NCI-H748 (cell line): ENCODE results near the gene SPPL2B.

Source experiments
- DNase-seq: peaks from one replicate; lab custom pipeline; 2025; ENCODE audit not compliant: unreplicated experiment; lab: John Stamatoyannopoulos, UW

The SPPL2B gene

DNA sequence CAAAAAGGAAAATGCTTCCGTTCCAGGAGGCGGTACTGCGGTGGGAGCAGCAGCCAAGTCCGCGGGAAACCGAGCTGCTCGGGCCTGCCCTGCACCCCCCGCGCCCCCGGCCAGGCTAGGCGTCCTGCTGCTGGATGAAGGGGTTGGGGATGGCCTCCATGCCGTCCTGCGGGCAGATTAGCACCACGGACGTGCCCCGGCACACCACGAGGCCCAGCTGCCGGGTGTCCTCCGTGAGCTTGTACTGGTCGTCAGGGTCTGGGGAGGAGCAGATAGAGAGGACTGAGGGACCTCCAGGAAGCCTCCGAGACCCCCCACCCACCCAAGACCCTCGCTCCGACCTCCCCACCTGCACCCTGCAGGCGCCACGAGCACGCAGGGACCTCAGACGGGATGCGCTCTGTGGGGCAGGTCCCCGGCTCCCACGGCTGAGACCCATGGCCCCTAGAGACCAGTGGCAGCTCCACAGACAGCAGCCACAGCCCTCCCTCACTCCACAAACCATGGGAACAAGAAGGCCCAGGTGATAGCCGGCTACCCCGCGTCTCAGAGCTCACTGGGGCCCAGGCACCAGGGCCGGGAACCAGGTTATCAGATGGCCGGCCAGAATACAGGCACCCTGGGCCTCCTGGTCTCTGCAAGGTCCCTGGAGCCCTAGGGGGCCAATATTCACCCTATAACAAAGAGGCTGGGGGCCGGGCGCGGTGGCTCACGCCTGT, 6.8 kb upstream of the SPPL2B start:
- no peak for DNase-seq

GRCh38 chr19:2323707-2324106, 4.8 kb upstream of the SPPL2B start:
- no peak for DNase-seq

DNA sequence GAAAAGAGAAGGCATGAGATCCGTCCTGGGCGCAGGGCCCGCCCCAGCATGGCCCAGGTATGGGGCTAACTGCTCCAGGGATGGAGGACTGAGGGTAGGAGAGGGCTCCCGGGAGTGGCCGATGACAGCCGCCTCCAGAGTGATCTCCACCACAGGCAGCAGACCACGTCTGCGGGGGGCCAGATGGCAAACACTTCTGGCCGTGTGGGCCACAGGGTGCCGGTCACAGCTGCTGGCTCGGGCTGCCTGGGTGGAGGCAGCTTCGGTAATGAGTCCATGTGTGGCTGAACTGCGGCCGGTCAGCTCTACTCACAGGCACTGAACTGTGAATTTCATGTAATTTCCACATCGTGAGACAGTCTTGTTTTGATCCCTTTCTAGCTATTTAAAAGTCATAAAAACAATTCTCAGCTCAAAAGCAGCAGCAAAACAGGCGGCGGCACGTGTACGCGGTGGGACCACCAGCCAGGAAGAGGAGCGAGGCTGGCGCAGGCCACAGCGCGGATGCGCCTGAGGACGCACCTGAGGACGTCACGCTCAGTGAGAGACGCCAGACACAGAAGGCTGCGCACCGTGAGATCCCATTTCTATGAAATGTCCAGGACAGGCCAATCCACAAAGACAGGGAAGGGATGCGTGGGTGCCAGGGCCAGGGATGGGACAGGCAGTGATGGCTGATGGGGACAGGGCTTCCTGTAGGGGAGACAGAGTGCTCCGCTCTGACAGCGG, 4.1 kb upstream of the SPPL2B start:
- no peak for DNase-seq

- no peak for DNase-seq
Measured at GRCh38 chr19:2325281-2326046, 3.0 kb upstream of the SPPL2B start.

GRCh38 chr19:2326699-2327360, 1.7 kb upstream of the SPPL2B start:
- no peak for DNase-seq

DNA sequence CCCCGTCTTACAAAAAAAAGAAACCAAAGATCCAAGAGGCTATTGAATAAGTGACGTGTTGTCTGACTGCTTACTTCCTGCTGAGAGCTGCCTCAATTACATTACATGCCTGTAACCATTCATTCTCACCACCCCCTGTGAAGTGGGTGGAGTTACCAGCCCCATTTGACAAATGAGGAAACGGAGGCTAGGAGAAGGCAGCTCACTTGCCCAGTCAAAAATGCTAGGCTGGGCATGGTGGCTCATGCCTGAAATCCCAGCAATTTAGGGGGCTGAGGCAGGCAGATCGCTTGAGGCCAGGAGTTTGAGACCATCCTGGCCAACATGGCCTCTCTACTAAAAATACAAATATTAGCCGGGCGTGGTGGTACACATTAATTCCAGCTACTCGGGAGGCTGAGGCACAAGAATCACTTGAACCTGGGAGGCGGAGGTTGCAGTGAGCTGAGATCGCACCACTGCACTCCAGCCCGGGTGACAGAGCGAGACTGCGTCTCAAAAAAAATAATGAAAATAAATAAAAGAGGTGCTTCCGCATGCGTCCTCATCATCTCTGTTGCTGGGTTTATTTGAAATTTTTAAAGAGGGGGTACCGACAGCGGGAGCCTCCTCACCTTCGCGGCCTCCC, 597 bp upstream of the SPPL2B start:
- DNase-seq = peak; percentile 61

- no peak for DNase-seq
Measured at GRCh38 chr19:2329149-2329478, 630 bp downstream of the SPPL2B start.

DNA sequence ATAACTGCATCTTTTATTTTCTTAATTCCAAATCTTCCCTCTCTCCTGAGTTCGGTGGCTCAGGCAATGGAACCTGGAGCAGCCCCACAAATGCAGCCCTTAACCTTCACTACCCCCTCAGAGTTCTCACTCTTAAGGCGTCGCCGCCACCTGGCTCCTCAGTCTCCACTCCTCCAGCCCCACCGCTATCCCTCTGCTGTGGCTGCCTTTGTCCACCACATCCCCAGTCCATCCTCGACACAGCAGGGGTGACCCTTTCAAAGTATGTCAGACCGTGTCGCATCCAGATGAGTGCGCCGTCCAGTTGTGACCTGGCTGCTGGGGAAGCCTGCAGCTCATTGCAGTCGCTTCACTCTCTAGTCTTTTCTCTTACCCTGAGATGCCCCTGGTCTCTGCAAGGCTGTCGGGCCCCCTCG, 1.0 kb downstream of the SPPL2B start:
- DNase-seq = peak; percentile 50

- no peak for DNase-seq
Measured at GRCh38 chr19:2330255-2330631, 1.8 kb downstream of the SPPL2B start.

DNA sequence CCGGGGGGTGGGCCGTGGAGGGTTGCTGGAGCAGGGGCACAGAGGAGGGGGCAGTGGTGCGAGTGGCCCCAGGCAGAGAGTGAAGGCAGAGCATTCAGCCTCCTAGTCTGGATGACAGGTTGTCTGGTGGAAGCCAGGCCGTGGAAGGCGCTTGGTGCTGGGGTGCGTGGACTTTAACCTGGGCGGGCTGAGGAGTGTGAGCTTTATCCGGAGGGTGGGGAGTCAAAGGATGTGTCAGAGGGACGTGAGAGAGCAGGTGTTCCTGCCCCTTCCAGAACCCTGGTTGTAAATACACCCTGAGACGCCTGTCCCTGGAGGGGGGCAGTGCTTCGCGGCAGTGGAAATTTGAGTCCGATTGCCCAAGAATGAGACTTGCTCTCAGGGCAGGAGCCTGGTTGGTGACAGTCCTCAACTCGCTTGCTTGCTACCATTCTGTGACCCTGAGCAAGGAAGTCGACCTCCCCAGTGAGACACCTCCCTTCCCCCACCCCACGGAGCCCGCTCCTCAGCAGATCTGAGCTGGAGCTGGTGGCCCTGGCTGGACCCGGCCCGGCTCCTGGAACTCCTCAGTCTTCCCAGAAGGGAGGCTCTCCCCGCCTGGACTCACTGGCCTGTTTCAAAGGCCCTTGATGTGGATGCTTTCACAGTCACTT, 2.3 kb downstream of the SPPL2B start:
- peak; percentile 38 for DNase-seq

GRCh38 chr19:2331601-2332246, 3.2 kb downstream of the SPPL2B start:
- peak; percentile 35 for DNase-seq

GRCh38 chr19:2332341-2333026, 4.0 kb downstream of the SPPL2B start:
- DNase-seq = peak; percentile 87

GRCh38 chr19:2333027-2333806, 4.7 kb downstream of the SPPL2B start:
- DNase-seq = peak; percentile 97

DNA sequence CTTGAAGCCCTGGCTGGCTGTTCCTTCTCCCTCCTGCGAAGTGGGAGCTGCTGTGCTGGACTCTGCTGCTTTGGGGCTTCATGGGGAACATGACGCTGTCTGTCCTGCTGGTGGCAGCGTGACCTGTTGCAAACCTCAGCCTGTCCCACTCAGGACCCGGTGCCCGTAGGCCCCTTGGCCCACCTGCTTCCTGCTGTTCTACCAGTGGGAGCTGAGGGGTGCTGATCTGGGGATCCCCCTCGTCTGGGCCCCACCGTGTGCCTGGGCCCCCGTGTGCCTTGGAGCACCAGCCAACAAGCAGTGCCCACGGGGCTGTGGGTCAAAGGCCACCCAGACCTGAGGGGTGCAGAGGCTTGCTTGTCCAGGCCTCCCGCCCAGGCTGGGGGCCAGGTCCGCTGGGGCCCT, 5.3 kb downstream of the SPPL2B start:
- DNase-seq = peak; percentile 19

DNA sequence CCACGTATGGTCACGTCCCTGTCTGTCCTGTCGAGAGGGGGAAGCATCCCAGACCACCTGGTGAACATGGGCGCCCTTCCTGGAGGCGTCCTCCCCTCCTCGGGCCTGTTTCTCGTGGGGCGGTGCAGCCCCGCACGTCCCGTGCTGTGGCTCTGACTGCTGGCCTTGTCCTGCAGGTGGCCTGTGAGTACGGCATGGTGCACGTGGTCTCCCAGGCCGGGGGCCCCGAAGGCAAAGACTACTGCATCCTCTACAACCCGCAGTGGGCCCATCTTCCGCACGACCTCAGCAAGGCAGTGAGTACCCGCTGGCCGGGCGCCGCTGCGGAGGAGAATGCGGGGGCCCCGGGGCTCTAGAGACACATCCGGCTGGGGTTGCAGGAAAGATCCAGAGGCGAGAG, 5.9 kb downstream of the SPPL2B start:
- DNase-seq = no peak

DNA sequence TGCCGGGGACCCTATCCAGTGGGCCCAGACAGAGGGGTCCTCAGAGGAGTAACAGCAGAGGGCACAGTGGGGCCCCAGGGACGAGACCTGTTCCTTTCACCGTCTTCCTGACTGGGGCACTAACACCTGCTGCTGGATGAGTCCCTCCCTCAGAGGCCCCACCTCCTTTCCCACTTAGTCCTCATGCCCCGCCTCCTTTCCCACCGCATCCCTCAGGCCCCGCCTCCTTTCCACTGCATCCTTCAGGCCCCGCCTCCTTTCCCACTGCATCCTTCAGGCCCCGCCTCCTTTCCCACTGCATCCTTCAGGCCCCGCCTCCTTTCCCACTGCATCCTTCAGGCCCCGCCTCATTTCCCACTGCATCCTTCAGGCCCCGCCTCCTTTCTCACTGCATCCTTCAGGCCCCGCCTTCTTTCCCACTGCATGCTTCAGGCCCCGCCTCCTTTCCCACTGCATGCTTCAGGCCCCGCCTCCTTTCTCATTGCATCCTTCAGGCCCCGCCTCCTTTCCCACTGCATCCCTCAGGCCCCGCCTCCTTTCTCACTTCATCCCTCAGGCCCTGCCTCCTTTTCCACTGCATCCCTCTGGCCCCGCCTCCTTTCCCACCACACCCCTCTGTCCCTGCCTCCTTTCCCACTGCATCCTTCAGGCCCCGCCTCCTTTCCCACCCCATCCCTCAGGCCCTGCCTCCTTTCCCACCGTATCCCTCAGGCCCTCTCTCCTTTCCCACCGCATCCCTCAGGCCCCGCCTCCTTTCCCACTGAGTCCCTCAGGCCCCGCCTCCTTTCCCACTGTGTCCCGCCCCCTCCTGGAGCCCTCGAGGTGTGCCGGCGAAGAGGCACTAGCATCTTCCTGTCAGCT, 6.7 kb downstream of the SPPL2B start:
- no peak for DNase-seq

DNA sequence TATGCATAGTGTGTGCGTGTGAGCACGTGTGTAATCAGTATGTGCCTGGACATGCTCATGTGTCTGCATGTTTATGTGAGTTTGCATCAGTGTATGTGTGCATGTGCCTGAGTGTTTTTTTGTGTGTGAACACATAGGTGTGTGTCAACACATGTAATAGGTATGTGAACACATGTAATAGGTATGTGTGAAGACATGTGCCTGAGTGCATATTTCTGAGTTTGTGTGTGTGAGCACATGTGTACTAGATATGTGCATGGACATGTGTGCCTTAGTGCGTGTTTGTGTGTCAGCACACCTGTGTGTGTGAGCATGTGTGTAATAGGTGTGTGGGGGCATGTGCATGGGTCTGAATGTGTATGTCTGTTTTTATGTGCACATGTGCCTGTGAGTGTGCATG, 7.4 kb downstream of the SPPL2B start:
- DNase-seq = no peak
